Karpas-422 (cell line): ENCODE measurements around the gene TBL2. TPM values are rescaled to one million over a fixed set of nuclear protein-coding genes. Genes with fewer than 3 reads are reported as not detected.

ENCODE experiments used
- total RNA-seq: library from RNA; depleted of rRNA; stranded (reverse); fragments of >200 nt; shearing (Covaris generic); gene quantifications from 2 replicates; pipeline ENCODE4 v1.2.3, GENCODE V29; 2014; ENCODE audit warnings: low replicate concordance; rRNA removed

TBL2 gene
- total RNA-seq, 1 experiment from 2014 or later = 27.5 TPM

Other genes with a start within 250 kb of the TBL2 start
- not detected in 2 replicates for gene FZD9, start 144.8 kb downstream of the TBL2 start, total RNA-seq
- gene BAZ1B, start 56.3 kb downstream of the TBL2 start, total RNA-seq = 49.0 and 51.2 TPM in 2 replicates
- gene BCL7B, start 20.9 kb downstream of the TBL2 start, total RNA-seq = 37.2 and 50.9 TPM in 2 replicates
- gene MLXIPL, start 45.9 kb upstream of the TBL2 start, total RNA-seq = not detected in 2 replicates
- gene VPS37D, start 89.3 kb upstream of the TBL2 start, total RNA-seq = not detected in 2 replicates
- gene DNAJC30, start 104.9 kb upstream of the TBL2 start, total RNA-seq = 1.3 and 6.1 TPM in 2 replicates
- gene BUD23, start 105.0 kb upstream of the TBL2 start, total RNA-seq = 41.9 and 85.9 TPM in 2 replicates
- 3.7 and 5.5 TPM in 2 replicates for gene STX1A, start 141.1 kb upstream of the TBL2 start, total RNA-seq
- 14.3 and 18.3 TPM in 2 replicates for gene ABHD11, start 160.2 kb upstream of the TBL2 start, total RNA-seq
- not detected in 2 replicates for gene CLDN3, start 191.7 kb upstream of the TBL2 start, total RNA-seq